Epithelial cell of prostate (primary cell): Measurements from ENCODE around the gene TEX29.

Experiments used
- DNase-seq: peaks from one replicate; pipeline ENCODE4 v3.0.0-alpha.2; 2011; ENCODE audit warnings: low read depth, low spot score
- H3K27ac ChIP-seq: fragments of 450-650 bp; 2 replicates; pipeline ENCODE4 v1.5.1; 2017; ENCODE audit warnings: mild to moderate bottlenecking

The TEX29 gene

GRCh38 chr13:111318386-111318785 lies 2.1 kb upstream of the TEX29 start:
- DNase-seq: no peak
- H3K27ac ChIP-seq: no peak overlapping the region

GRCh38 chr13:111319521-111319920 lies 921 bp upstream of the TEX29 start:
- no peak for DNase-seq
- H3K27ac ChIP-seq: no peak overlapping the region

DNA sequence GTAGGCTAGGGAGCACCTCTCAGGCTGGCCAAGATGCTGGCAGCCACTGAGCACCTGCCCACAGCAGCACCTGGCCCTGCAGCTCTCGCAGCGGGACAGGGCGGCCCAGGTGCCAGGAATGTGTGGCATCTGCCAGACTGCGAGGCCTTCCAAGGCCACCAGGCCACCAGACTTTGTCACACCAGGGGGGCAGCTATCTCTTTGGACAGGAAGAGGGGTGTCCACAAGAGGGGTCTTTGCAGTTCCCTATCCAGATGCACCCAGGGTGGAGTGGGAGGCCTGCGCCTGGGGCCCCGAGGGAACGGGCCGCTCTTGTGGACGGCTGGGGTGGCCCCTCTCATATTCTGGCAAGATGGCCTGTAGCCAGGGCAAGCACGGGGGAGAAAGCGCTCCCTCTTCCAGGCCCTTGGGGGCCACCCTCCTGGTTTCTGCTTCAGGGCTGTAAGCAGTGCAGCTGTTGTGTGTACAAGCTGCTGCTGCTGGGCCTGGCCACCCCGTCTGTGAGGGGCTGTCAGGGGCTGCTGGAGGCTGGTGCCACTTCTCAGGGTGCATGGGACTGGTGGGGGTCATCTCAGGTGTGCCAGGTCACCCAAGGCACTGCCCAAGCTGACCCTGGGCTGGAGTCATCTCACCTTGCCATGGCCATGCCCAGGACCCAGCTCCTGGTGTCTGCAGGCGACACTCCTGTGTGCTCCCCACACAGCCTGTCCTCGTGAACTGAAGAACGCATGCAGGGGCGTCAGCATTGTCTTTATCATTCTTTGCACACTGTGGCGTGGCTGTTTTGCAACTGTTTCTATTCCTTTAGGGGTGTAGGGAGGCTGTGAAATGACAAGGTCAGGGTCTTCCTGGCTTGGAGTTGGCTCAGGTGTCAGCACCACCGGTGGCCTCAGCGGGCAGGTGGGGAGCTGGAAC lies 1.8 kb downstream of the TEX29 start:
- no peak overlapping the region for H3K27ac ChIP-seq
- DNase-seq: no peak

DNA sequence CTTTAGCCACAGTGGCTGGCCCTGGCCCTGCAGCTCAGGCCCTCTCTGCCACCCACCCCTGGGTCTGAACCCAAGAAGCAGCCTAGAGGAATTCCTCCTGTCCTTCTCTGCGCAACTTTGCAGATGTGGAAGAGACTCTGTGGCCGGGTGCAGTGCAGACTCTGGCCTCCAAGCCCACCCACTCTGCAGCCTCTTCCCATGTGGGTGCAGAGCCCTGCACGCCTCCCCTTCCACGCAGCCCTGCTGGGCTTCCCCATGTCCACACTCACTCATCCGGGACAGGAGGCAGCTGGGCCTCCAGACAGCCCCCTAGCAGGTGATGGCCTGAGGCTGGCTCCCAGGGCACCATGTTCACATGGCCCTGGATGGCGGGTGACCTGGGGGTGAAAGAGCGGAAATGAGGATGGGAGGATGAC lies 2.5 kb downstream of the TEX29 start:
- no peak overlapping the region for H3K27ac ChIP-seq
- DNase-seq: no peak

DNA sequence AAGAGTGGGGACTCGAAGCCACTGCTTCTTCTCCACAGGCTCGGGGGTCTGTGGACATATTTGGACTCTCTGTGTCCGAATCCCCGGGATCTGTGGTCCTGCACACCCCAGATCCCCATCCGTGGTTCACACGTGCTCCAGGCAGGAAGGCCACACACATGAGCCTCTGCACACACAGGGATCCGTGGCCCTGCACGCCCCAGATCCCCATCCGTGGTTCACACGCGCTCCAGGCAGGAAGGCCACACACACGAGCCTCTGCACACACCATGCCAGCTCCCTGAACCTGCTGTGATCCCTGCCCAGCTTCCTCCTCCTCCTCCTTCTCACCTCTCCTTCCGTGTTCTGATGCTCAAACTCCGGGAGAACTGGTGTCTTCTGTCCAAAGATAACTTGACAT lies 3.1 kb downstream of the TEX29 start:
- H3K27ac ChIP-seq: no peak overlapping the region
- no peak for DNase-seq

- no peak for DNase-seq
- no peak overlapping the region for H3K27ac ChIP-seq
These were observed 3.7 kb downstream of the TEX29 start for GRCh38 chr13:111323950-111324651.

DNA sequence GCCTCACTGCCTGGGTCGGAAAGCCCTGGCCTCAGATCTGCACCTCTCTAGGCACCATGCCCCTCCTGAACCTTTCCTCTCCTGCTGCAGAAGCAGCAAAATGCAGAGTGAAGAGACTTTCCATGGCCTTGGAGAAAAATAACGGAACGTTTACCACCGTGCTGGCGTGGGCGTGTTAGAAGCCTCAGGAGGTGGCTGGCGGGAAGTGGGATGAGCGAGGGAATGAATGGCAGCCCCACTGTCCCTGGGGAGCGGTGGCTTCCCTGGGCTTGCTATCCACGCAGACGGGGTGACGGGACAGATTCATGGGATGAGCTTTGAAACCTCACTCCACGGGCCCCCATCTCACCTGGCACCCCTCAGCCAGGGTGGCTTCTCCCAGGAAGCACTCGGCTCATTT lies 4.3 kb downstream of the TEX29 start:
- DNase-seq: no peak
- no peak overlapping the region for H3K27ac ChIP-seq

DNA sequence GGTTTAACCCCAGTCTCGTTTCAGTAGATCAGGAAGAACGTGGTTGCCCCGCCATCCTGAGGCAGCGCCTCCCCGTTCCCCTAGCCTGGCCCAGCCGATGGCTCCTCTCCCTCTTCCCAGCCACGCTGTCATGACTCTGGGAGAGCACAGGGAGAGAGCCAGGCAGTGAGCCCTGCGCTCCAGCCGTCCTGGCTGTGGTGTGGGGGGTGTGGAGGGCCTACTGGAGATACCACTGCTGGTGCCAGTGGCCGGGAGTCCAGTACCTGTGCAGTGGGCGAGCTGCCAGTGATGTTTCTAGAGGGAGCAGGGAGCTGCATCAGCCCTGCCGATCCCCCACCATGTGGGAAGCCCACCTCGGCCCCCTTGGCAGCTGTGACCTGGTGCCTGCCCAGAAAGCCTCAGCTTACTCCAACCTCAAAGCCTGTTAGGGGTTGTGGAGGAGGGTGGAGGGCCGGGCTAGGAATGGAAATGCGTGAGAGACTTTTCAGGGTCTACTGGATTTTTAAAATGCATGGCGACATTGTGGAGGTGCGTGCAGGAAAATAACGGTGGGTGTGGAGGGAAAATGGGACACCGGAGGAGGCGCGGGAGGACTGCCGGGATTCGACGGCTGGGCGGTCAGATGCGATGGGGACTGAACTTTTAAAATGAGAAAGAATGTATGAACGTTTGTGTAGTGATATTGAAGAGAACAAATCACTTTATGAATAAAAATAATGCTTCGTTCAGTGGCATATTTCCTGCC lies 4.9 kb downstream of the TEX29 start:
- DNase-seq: no peak
- no peak overlapping the region for H3K27ac ChIP-seq

- no peak overlapping the region for H3K27ac ChIP-seq
- no peak for DNase-seq
These were observed 5.6 kb downstream of the TEX29 start for GRCh38 chr13:111325941-111326620.

DNA sequence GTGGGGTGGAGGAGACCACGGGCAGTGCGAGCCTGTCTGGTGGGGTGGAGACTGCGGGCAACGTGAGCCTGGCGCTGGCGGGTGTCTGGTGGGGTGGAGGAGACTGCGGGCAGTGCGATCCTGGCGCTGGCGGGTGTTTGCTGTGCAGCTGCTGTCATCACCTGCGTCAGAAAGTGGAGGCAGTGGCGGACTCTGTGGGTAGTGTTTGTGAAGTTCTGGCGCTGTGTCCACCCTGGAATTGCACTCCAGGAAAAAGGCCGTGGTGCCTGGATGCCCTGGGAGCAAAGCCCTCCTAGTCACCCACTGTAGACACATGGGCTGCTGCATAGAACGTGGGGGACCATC lies 6.2 kb downstream of the TEX29 start:
- H3K27ac ChIP-seq: no peak overlapping the region
- no peak for DNase-seq

DNA sequence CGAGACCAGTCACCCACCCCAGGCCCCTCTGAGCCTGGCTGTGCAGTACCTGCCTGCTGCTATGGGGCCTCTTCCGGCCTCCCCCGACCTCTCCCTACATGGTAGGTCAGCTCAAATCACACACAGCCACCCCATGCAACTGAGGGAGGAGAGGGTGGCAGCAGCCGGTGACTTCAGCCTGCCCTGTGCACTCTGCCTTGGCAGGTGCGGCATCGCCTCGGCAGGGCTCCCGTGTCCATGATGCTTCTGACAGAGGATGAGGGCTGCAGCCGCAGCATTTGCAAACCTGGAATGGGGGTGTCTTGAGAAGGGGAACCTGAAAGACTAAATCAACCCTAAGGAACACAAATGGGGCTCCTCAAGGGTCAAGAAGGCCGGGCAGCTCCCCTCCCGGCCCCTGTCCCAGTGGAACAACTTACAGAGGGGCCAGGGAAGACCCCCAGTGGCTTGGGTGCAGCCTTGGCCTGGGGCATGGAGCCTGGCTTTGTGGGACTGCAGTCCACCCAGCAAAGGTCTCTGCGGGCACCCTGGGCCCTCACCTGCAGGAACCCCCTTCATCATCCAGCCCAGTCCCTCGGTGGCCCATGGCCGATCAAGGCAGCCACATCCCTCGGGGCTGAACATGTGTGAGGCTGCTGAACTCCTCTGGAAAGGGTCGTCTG lies 6.7 kb downstream of the TEX29 start:
- DNase-seq: no peak
- no peak overlapping the region for H3K27ac ChIP-seq

GRCh38 chr13:111327730-111328573 lies 7.5 kb downstream of the TEX29 start:
- no peak overlapping the region for H3K27ac ChIP-seq
- DNase-seq: no peak

DNA sequence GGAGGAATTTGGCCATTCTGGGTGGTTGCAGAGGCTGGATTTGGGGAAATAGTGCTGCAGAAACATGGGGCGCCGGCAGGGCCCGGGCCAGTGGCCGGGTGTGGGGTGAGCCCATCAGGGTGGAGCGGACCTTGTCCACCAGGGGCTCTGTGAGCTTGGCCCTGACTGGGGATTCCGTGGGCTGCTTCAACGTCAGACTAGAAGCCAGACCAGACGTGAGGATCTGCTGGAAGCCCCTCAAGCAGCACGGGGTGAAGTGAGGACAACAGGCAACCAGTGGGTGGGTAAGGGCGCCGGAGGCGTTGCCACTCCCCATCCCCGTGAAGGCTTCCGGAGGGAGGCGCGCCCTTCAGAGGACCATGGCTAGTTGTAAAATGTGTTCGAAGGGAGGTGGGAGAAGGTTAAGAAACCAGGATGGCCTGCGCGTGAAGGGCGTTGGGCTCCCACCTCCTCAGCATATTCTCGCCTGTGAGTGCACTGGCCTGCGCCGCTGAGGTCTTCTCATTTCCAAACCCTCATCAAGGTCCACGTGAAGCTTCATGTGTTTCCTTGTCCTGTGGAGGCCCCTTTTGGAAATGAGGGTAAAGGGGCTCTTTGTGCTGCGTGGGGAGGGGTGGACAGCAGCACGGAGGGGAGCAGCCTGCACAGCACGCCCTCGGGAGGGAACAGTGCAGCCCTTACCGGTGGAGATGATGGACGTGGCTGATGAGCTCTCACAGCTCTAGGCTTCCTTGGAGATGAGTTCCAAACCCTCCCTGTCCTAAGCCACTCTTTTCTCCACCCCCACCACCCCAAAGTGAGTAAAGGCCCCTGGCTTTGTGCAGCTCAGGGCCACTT lies 8.3 kb downstream of the TEX29 start:
- no peak overlapping the region for H3K27ac ChIP-seq
- no peak for DNase-seq

DNA sequence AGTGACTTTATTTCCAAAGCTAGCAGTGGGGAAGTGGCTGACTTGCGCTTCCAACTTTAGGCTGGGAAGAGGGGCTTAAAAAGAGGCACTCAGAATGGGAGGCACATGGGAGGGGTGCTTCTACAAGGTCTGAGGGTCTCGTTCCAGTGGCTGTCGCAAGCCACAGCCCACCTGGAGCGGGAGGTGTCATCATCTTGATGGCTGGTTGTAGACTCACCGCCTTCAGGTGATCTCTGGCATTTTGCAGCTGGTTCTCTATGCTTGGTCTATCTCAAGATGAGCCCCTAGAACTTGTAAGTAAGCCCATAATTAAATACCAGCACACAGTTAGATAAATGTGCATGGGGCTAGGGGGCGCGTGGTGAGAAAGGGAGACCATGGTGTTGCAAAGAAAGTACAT lies 9.2 kb downstream of the TEX29 start:
- no peak overlapping the region for H3K27ac ChIP-seq
- no peak for DNase-seq

GRCh38 chr13:111330066-111330610 lies 9.7 kb downstream of the TEX29 start:
- H3K27ac ChIP-seq: no peak overlapping the region
- no peak for DNase-seq

- H3K27ac ChIP-seq: no peak overlapping the region
These were observed 14.9 kb downstream of the TEX29 start for GRCh38 chr13:111335298-111335697.

DNA sequence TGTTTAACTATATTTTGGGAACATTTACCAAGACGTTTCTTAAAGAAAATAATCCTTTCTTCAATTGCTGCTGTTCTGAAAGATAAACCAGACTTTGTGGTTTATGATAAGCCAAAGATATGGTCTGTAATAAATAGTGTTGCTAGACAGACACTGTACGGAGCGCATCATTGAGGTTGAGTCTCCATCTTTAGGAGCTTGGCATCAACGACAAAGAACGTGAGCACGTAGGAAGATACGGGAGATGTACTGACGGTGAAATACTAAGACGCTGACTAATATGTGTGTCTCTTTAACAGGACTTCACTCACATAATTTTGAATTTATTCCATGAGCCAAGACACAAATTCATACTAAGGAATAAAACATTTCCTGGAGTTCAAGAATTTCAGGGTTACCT lies 16.2 kb downstream of the TEX29 start:
- no peak for DNase-seq
- no peak overlapping the region for H3K27ac ChIP-seq

More at GRCh38 chr13:111335298-111335697, 14.9 kb downstream of the TEX29 start:
- DNase-seq: no peak

GRCh38 chr13:111337206-111337605 lies 16.8 kb downstream of the TEX29 start:
- no peak overlapping the region for H3K27ac ChIP-seq
- peak; percentile 54 for DNase-seq
